ENCODE measurements around the gene CNTN4. TPM values are rescaled to one million over a fixed set of nuclear protein-coding genes. Genes with fewer than 3 reads are reported as not detected.
"Not testable (repeated sequence)": the region's sequence is repeated elsewhere in the genome, so short reads cannot be mapped to it uniquely, and the experiment has no call there.

The CNTN4 gene
- total RNA-seq, 2 donors from 2014 or later: 0.62 to 0.79 TPM

DNA sequence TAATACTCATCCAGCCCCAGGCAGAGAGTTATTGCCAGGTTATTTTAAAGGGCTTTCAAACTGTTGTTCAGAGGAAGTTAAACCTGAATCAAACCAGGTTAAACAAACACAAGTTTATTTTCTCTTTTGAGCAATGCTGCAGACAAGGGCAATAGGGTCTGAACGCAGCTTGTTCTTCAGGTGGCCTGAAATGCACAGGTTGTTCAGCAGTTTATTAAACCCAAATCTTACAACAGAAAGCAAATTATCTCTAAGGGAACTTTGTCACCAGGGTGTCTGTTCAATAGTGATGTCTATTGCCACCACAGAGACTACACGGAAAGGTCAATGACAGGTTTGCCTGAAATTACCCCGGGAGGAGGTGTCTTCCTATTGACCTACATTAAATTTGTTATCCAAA is 877.5 kb downstream of the CNTN4 start:
- Mint-ChIP-seq H3K4me1 (ENCODE audit: low read depth) (no peaks in the 10 kb centered on the region), H3K27me3 (ENCODE audit: low read depth) (no peaks in the 10 kb centered on the region), H3K9me3 (no peaks in the 10 kb centered on the region), H3K27ac (no peak overlapping the region), H3K36me3 (ENCODE audit: insufficient read depth in 2 of 2) (no peaks in the 10 kb centered on the region), H3K4me3 (no peak overlapping the region)
- ATAC-seq (replicated peaks in 1 of 2) (no peak), DNase-seq (no peak)

DNA sequence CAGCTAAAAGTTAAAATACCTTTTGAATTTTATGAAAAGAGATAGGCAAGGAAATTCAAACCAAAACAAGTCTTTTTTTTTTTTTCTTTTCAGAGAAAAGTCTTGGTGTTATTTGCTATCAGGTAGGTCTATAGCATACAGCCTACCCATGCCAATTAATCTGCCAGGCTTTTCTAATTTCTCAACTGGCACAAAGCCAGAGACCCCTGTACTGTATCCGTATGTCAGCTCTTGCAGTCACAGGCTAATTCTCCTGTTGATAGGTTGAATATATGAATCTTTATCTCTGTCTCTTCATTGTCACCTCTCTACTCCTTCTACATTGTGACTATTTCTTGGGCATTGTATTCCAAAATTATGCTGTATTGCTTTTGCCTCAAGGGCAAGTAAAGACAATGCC is 878.1 kb downstream of the CNTN4 start:
- Mint-ChIP-seq H3K4me3 (no peak overlapping the region), H3K36me3 (ENCODE audit: insufficient read depth in 2 of 2) (no peaks in the 10 kb centered on the region), H3K27me3 (ENCODE audit: low read depth) (no peaks in the 10 kb centered on the region), H3K27ac (no peak overlapping the region), H3K4me1 (ENCODE audit: low read depth) (no peaks in the 10 kb centered on the region), H3K9me3 (no peaks in the 10 kb centered on the region)
- DNase-seq: no peak
- ATAC-seq (replicated peaks in 1 of 2): no peak

DNA sequence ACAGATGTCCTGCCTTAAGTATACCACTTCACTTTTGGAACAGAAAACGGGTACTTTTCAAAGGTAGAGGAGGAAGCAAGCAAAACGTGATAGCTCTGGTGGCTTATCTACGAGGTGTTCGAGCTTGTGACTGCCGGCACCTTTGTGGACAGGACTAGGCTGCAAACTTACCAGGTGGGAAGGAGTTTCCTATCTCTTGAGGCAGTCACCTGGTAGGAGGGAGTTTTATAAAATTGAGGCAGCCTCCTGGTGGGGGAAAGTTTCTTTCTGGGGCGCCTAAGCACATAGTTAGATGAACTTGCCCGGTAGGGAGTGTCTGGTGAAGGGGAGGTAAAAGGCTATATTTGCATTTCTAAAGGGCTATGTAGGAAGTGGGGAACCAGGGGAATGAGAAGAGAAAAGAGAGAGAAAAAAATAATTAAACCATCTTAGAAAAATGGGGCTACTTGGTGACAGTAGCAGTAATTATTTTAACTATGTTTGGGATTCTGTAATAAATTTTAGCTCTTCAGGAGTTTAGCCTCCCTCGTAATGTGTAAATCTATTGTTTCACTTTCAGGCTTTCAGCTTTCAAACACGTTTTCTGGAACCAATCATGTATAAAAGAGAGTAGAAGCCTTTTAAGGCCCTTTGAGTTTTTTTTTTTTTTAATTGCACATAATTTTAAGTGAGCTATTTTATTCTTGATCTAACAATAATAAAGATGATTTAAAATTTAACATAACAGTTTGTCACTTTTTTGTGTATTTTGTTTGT is 880.5 kb downstream of the CNTN4 start:
- no peaks in the 10 kb centered on the region for H3K4me1 Mint-ChIP-seq (ENCODE audit: low read depth)
- no peaks in the 10 kb centered on the region for H3K9me3 Mint-ChIP-seq
- H3K4me3 Mint-ChIP-seq: no peak overlapping the region
- no peaks in the 10 kb centered on the region for H3K36me3 Mint-ChIP-seq (ENCODE audit: insufficient read depth in 2 of 2)
- DNase-seq: no peak
- H3K27ac Mint-ChIP-seq: no peak overlapping the region
- H3K27me3 Mint-ChIP-seq (ENCODE audit: low read depth): no peaks in the 10 kb centered on the region
- ATAC-seq (replicated peaks in 1 of 2): no peak

DNA sequence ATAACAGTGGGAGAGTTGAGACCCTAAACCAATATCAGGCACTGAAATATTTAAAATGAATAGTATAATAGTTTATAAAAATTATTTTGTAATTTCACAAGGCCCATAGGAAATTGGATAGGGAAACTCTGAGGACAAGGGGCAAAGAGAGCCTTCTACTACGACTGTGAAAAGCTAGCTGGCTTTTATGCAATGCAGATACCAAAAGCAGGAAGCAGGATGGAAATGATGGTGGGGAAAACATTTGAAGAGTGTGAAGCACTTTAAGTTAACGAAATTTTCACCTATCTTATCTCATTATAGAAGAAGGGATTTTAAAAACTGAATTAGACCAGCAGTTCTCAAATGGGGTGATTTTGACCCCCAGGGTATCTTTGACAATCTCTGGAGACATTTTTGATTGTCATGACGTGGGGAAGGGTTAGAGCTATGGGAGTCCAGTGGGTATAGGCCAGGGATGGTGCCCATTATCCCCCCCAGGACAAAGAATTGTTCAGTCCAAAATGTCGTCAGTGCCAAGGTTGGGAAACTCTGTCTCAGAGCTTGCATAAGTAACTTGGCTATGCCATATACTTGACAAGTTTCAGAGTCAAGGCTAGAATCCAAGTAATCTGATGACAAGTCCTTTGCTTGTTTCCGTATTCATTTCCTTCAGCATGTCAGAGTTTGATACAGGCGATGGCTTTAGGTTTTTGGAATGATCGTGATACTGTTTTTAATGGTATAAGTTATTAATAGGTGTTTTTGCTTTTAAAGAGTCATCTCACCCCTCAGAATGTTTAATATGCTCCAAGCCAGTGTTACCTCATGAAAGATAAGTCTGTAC is 885.6 kb downstream of the CNTN4 start:
- Mint-ChIP-seq H3K4me1 (ENCODE audit: low read depth) (no peaks in the 10 kb centered on the region), H3K36me3 (ENCODE audit: insufficient read depth in 2 of 2) (no peaks in the 10 kb centered on the region)

DNA sequence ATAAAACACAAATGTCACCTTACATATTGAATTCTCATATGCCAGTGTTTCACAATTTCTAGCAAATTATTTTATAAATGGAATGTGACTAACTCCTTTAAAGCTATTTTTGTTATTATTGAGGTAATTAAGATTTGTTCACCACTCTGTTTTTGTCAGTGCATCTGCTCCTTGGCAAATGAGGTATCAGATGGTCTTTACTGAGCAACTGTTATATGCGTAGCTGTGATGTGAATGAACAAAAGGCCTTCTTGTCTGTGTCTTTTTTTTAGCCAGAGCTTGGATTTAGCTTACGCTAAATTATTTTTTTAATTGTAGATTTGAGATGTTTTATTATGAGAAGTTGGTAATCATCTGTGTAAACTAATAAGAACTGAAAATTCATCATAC is 886.2 kb downstream of the CNTN4 start:
- Mint-ChIP-seq H3K36me3 (ENCODE audit: insufficient read depth in 2 of 2) (no peaks in the 10 kb centered on the region), H3K27ac (no peak overlapping the region), H3K27me3 (ENCODE audit: low read depth) (no peaks in the 10 kb centered on the region), H3K4me1 (ENCODE audit: low read depth) (no peaks in the 10 kb centered on the region), H3K9me3 (no peaks in the 10 kb centered on the region), H3K4me3 (no peak overlapping the region)
- DNase-seq (no peak), ATAC-seq (replicated peaks in 1 of 2) (no peak)

More for the DNA sequence above, 885.6 kb downstream of the CNTN4 start:
- Mint-ChIP-seq H3K4me3 (no peak overlapping the region), H3K9me3 (no peaks in the 10 kb centered on the region), H3K27ac (no peak overlapping the region), H3K27me3 (ENCODE audit: low read depth) (no peaks in the 10 kb centered on the region)
- no peak for ATAC-seq (replicated peaks in 1 of 2)
- DNase-seq: no peak

DNA sequence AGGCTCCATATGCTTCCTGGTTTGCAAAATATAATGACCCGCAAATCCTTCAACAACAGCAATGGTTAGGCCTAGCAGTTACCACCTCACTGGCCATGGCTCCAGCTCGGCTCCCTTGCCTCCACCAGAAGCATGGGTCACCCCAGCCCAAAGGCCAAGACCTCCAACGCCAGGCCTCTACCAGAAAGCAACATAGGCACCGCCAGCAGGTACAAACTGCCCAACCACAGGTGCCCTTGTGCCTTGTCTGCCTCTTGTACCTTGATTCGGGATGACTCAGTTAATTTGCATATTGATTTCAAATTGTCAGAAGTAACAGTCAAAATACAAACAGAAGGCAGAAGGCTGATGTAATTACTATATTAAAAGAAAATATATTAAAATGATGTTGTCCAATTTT is 886.8 kb downstream of the CNTN4 start:
- Mint-ChIP-seq H3K36me3 (ENCODE audit: insufficient read depth in 2 of 2) (no peaks in the 10 kb centered on the region), H3K27ac (no peak overlapping the region)
- DNase-seq: no peak

DNA sequence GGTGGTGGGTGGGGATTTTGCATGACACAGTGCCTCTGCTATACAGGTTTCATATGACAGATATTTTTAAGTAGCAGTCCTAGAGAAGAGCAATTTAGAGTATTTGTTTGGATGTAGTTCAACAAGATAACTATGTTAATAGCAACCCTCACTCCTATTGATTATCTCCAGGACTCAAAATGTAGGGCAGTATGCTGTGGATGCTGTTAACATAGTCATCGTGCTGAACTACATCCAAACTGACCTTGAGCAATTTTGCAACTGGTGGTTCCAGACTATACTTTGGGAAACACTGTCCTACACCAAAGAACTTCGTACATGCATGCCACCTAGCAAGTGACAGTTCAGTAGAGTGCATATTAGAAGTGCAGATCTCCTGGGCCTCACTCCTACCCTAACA is 893.9 kb downstream of the CNTN4 start:
- no peak overlapping the region for H3K27ac Mint-ChIP-seq
- H3K9me3 Mint-ChIP-seq: no peaks in the 10 kb centered on the region
- ATAC-seq (replicated peaks in 1 of 2) (no peak), DNase-seq (no peak)
- no peaks in the 10 kb centered on the region for H3K4me1 Mint-ChIP-seq (ENCODE audit: low read depth)
- peaks cover 14% of the 10 kb centered on the region for H3K27me3 Mint-ChIP-seq (ENCODE audit: low read depth)
- no peak overlapping the region for H3K4me3 Mint-ChIP-seq
- no peaks in the 10 kb centered on the region for H3K36me3 Mint-ChIP-seq (ENCODE audit: insufficient read depth in 2 of 2)

More for the DNA sequence above, 886.8 kb downstream of the CNTN4 start:
- no peak for ATAC-seq (replicated peaks in 1 of 2)
- Mint-ChIP-seq H3K9me3 (no peaks in the 10 kb centered on the region), H3K4me3 (no peak overlapping the region), H3K4me1 (ENCODE audit: low read depth) (no peaks in the 10 kb centered on the region), H3K27me3 (ENCODE audit: low read depth) (no peaks in the 10 kb centered on the region)

DNA sequence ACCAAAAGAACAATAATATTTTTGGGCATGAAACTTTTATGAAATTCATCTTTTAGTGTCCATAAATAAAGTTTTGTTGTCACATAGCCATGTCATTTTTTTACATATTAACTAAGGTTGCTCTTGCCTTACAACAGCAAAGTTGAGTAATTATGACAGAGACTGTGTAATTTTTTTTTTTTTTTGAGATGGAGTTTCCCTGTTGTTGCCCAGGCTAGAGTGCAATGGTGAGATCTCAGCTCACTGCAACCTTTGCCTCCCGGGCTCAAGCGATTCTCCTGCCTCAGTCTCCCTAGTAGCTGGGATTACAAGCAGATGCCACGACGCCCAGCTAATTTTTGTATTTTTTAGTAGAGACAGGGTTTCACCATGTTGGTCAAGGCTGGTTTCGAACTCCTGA is 894.5 kb downstream of the CNTN4 start:
- ATAC-seq (replicated peaks in 1 of 2); H3K36me3 Mint-ChIP-seq (ENCODE audit: insufficient read depth in 2 of 2); H3K4me3 Mint-ChIP-seq; DNase-seq; H3K27ac Mint-ChIP-seq; H3K4me1 Mint-ChIP-seq (ENCODE audit: low read depth); H3K9me3 Mint-ChIP-seq: not testable (repeated sequence)
- H3K27me3 Mint-ChIP-seq (ENCODE audit: low read depth): peaks cover 14% of the 10 kb centered on the region

DNA sequence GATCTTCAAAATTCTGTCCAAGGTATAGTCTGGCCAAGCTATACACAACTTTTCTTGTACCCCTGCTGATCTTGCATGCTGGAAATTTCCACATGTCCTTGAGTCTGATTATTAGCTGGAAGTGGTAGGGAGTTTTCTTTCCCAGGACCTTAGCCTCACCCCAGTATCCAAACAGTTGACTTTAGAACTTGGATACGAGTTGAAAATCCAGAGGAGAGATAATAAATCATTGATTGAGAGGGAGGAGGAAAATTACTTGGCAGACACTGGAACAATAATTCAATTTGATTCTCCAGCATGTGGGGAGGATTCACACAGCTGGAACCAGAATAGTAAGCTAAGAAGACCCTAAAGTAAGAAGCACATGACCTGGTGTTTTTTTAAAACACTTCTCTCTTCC is 895.1 kb downstream of the CNTN4 start:
- Mint-ChIP-seq H3K27ac (no peak overlapping the region), H3K36me3 (ENCODE audit: insufficient read depth in 2 of 2) (no peaks in the 10 kb centered on the region), H3K9me3 (no peaks in the 10 kb centered on the region), H3K4me3 (no peak overlapping the region), H3K4me1 (ENCODE audit: low read depth) (no peaks in the 10 kb centered on the region), H3K27me3 (ENCODE audit: low read depth) (peaks cover 14% of the 10 kb centered on the region)
- ATAC-seq (replicated peaks in 1 of 2) (no peak), DNase-seq (no peak)

DNA sequence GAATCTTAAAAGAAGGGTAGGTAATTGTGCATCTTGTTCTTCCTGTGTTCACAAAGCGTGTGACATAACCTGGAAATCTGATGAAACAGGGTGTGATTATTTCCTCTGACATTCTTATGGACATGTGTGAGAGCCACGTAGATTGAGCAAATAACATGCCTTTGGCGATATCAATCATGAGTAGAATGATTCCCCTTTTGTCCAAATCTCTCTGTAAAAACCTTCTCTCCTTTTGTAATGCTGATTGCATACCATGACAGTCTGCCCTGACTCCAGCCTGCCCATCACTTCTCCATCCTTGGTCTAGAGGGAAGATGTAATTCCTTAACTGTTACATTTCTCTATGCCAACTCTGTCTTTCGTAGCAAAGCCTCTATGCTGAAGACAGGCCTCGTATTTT is 896.5 kb downstream of the CNTN4 start:
- ATAC-seq (replicated peaks in 1 of 2) (no peak), DNase-seq (no peak)
- H3K27me3 Mint-ChIP-seq (ENCODE audit: low read depth): peaks cover 14% of the 10 kb centered on the region
- H3K9me3 Mint-ChIP-seq: no peaks in the 10 kb centered on the region
- H3K4me3 Mint-ChIP-seq: no peak overlapping the region
- H3K4me1 Mint-ChIP-seq (ENCODE audit: low read depth): no peaks in the 10 kb centered on the region
- H3K36me3 Mint-ChIP-seq (ENCODE audit: insufficient read depth in 2 of 2): no peaks in the 10 kb centered on the region
- H3K27ac Mint-ChIP-seq: no peak overlapping the region

DNA sequence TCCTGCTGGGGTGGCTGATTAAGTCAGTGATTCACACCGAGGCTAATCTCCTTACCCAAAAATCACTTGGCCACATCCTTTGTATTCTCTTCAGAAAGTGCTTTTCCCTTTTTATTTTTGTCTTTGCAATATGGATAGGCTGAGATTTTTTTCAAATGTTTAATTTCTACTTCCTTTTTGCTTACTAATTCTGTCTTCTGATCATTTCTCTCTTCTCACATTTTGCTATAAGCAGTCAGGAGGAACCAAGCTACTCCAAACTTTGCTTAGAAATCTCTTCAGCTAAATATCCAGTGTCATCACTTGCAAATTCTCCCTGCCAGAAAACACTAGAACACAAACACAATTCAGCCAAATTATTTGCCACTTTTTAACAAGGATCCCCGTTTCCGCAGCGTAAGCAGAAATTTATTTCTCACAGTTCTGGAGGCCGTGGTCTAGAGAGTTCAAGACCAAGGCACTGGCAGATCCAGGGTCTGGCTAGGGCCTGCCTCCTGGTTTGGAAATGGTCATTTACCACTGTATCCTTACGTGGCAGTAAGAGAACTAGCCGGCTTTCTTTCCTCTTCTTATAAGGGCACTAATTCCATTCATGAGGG is 906.6 kb downstream of the CNTN4 start:
- ATAC-seq (replicated peaks in 1 of 2) (no peak), DNase-seq (no peak)
- Mint-ChIP-seq H3K4me1 (ENCODE audit: low read depth) (no peaks in the 10 kb centered on the region), H3K9me3 (no peaks in the 10 kb centered on the region), H3K36me3 (ENCODE audit: insufficient read depth in 2 of 2) (no peaks in the 10 kb centered on the region), H3K4me3 (no peak overlapping the region), H3K27ac (no peak overlapping the region), H3K27me3 (ENCODE audit: low read depth) (peaks cover 8% of the 10 kb centered on the region)

DNA sequence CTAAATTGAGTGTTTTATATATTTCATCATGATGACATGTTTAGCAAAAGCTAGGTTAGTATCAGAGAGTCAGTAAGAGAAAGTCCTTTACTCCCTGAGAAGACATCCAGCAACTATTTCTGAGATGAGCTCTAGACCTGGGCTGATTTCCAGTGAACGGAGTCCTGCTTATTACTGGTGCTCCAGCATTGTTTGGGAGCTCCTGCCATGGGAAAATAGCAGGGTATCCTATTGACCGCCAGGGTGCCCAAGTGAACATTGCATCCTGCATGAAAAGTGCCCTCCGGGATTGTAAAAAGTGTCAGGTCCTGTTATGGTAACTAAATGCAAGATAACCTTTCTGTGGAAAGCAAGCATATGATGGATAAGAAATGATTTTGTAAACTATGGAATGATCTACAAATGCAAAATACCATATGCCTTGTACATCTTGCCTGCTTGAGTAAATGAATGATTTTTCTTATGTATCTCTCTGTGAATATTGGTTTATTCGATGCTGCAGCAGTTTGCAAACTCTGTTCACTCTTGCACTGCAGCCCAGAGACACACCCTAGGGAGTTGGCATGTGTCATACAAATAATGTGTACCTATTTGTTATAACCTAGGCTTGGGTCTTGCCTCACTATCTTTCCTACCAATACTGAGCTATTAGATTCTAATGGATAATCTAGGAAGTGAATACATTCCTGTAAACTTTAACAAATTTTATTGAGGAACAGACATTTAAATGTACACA is 914.8 kb downstream of the CNTN4 start:
- no peaks in the 10 kb centered on the region for H3K9me3 Mint-ChIP-seq

More for the DNA sequence above, 914.8 kb downstream of the CNTN4 start:
- no peak overlapping the region for H3K27ac Mint-ChIP-seq
- no peaks in the 10 kb centered on the region for H3K4me1 Mint-ChIP-seq (ENCODE audit: low read depth)
- no peak for DNase-seq
- no peak overlapping the region for H3K4me3 Mint-ChIP-seq
- ATAC-seq (replicated peaks in 1 of 2): no peak
- H3K27me3 Mint-ChIP-seq (ENCODE audit: low read depth): peaks cover 41% of the 10 kb centered on the region
- H3K36me3 Mint-ChIP-seq (ENCODE audit: insufficient read depth in 2 of 2): no peaks in the 10 kb centered on the region
